Right lobe of liver (tissue), 6 donors: ENCODE results near the gene DGLUCY. TPM values are rescaled to one million over a fixed set of nuclear protein-coding genes. Genes with fewer than 3 reads are reported as not detected.

Source experiments
- ATAC-seq, 4 donors: fragments of 200-7000 bp; cut with Tn5 transposase; one replicate each; pipeline ENCODE4 v1.9.1; 2020; ENCODE audit warnings: mild to moderate bottlenecking in 4 of 4, moderate library complexity in 4 of 4
- DNase-seq, 3 donors: peaks; one replicate each; pipeline ENCODE4 v3.0.0-alpha.2; 2020
- H3K27ac ChIP-seq, 3 donors: fragments of 200-600 bp; one replicate each; pipeline ENCODE4 v1.8.0; 2022
- H3K27me3 ChIP-seq, 2 donors: fragments of 200-600 bp; one replicate each; pipeline ENCODE4 v1.8.0; 2022
- H3K36me3 ChIP-seq, 4 donors: fragments of 200-600 bp; sonication (generic) in 1 of 4; one replicate each; pipeline versions ENCODE4 v1.5.1 to v1.8.0; 2017 to 2022; ENCODE audit warnings: control low read depth in 1 of 4
- H3K4me1 ChIP-seq, 4 donors: fragments of 200-600 bp; sonication (generic) in 1 of 4; one replicate each; pipeline versions ENCODE4 v1.5.1 to v1.8.0; 2017 to 2022; ENCODE audit warnings: control low read depth in 1 of 4
- H3K4me3 ChIP-seq, 3 donors: fragments of 200-600 bp; one replicate each; pipeline ENCODE4 v1.8.0; 2022
- H3K9me3 ChIP-seq, 4 donors: fragments of 200-600 bp; sonication (generic) in 1 of 4; one replicate each; pipeline versions ENCODE4 v1.5.1 to v1.8.0; 2017 to 2022; ENCODE audit warnings: control low read depth in 1 of 4
- POLR2A ChIP-seq: fragments of 450-650 bp; IDR thresholded peaks from one replicate; pipeline ENCODE4 v1.6.1; 2017; ENCODE audit warnings: antibody characterized with exemption, mild to moderate bottlenecking
- WGBS: methylation state at CpG from one replicate; pipeline ENCODE4 v1.1.6; 2018; ENCODE audit warnings: low coverage, low lambda C conversion rate; ENCODE audit not compliant: insufficient coverage; ENCODE audit errors: missing lambda C conversion rate; 5-methylcytosine and 5-hydroxymethylcytosine counted together
- intact Hi-C, 2 donors: fragments of 100-400 bp; cut with DNase I; formaldehyde crosslinking; loops; one replicate each; pipeline versions ENCODE4 v1.11.2 to v1.14.1; 2022
- total RNA-seq, 6 experiments: library from RNA; depleted of rRNA in 2 of 6; stranded (reverse); fragments of >200 nt in 2 of 6; fragmentation: NEBNext Ultra II Directional in 3 of 6; extraction: Animal tissue kit (Norgen Biotek cat#: 25700) in 3 of 6; gene quantifications; one replicate each; pipeline versions ENCODE4 v1.1.0 to v1.2.4, GENCODE V29; 2016 to 2023
- TF ChIP-seq, protein P1 (sequence below), 4 donors: fragments of 200-600 bp in 3 of 4; fragments of 450-650 bp in 1 of 4; IDR thresholded peaks; one replicate each; pipeline versions ENCODE4 v1.5.1 to v1.8.0; 2016 to 2022; ENCODE audit warnings: antibody characterized with exemption in 4 of 4, mild to moderate bottlenecking in 2 of 4
- donor health status: DM: no; HTN: yes; CAD: no.
- donor health status: DM: no; HTN: no; CAD: no.
- donor health status: DM: no; HTN: no; CAD: no.
- donor health status: DM: no; HTN: yes; CAD: no.
- donor health status: DM: no; HTN: yes; CAD: no.

DGLUCY gene
- total RNA-seq, 6 experiments from 2014 or later: 26.7 to 55.6 (median 39.8) TPM

DNA sequence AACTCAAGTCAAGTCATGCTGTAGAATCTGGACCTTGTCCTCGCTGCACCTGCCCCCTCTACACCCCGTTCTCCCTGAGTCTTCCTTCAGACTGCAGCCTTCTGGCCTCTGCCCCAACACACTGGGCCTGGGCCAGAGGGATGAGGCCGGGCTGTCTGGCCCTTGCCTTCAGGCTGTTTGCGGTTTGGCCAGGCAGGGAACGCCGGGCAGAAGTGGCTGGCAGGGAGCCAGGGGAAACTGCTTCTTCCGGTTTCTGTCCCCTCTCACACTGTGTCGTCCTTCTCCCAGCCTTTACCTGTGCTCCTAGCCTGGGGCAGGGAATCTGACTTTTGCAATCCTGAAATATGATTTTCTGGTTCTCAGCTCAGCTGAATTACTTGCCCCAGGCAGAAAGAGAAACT, 13.5 kb downstream of the DGLUCY start:
- peak overlapping the region in 1 of 3 donors; percentile 10 for H3K27ac ChIP-seq
- intact Hi-C loops: no loop called here
- peaks cover 0 to 30% (median 9%) of the 10 kb centered on the region in 4 donors for H3K4me1 ChIP-seq
- H3K27me3 ChIP-seq: no peaks in the 10 kb centered on the region
- no peaks in the 10 kb centered on the region for H3K9me3 ChIP-seq
- TF ChIP-seq POLR2A: no peak
- TF ChIP-seq, protein P1, sequence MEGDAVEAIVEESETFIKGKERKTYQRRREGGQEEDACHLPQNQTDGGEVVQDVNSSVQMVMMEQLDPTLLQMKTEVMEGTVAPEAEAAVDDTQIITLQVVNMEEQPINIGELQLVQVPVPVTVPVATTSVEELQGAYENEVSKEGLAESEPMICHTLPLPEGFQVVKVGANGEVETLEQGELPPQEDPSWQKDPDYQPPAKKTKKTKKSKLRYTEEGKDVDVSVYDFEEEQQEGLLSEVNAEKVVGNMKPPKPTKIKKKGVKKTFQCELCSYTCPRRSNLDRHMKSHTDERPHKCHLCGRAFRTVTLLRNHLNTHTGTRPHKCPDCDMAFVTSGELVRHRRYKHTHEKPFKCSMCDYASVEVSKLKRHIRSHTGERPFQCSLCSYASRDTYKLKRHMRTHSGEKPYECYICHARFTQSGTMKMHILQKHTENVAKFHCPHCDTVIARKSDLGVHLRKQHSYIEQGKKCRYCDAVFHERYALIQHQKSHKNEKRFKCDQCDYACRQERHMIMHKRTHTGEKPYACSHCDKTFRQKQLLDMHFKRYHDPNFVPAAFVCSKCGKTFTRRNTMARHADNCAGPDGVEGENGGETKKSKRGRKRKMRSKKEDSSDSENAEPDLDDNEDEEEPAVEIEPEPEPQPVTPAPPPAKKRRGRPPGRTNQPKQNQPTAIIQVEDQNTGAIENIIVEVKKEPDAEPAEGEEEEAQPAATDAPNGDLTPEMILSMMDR (IDR thresholded peaks at IDR 0.05): no peak
- WGBS: 29% methylated on average over 5 of the region's 8 CpGs
- H3K4me3 ChIP-seq: no peak overlapping the region
- peak; percentile 80 to 86 (median 81) for DNase-seq
- peaks cover 0 to 16% (median 2%) of the 10 kb centered on the region in 4 donors for H3K36me3 ChIP-seq
- ATAC-seq: peak; percentile 68 to 83 (median 76)

DNA sequence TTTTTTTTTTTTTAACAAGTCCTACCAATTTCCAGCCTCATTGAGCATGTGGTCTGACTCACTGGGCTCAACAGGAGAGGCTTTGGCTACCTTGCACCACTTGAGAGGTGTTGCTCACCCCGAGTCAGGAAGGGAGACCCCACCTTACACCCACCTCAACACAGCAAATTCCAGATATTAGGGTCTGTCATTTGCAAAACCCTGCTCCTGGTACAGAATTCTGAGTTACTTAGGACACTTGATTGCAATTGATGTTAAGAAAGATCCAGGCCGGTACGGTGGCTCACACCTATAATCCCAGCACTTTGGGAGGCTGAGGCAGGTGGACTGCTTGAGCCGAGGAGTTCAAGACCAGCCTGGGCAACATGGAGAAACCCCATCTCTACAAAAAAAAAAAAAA, 14.1 kb downstream of the DGLUCY start:
- ATAC-seq (no peak), DNase-seq (no peak)
- Histone ChIP-seq H3K27ac (peak overlapping the region in 1 of 3 donors; percentile 10), H3K27me3 (no peaks in the 10 kb centered on the region), H3K9me3 (no peaks in the 10 kb centered on the region), H3K36me3 (peaks cover 0 to 20% (median 2%) of the 10 kb centered on the region in 4 donors), H3K4me1 (peaks cover 0 to 30% (median 9%) of the 10 kb centered on the region in 4 donors), H3K4me3 (no peak overlapping the region)
- WGBS: no CpG with 5 or more reads among the region's 4 CpGs
- intact Hi-C loops: no loop called here
- TF ChIP-seq, protein P1 (IDR thresholded peaks at IDR 0.05): no peak
- TF ChIP-seq POLR2A: no peak

DNA sequence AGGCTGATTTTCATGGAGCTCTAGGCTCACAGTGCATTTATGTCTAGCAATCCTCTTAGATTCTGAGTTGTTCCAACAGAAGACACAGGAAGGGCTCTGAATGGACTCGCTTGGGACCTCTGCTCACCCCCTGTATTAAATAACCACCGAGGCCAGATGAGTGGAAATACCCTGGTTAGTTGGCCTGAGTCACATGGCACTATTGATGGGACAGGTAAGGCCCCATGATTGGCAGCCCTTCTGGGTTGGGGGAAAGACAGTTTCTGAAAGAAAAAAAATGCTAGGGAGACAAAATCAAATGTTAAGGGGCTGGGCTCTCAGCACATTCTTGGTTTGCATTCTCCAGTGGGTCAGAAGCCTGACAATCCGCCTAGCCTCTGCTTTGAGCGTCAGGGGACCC, 14.8 kb downstream of the DGLUCY start:
- WGBS: 98% methylated on average over 4 of the region's 4 CpGs
- Histone ChIP-seq H3K4me3 (no peak overlapping the region), H3K27me3 (no peaks in the 10 kb centered on the region), H3K36me3 (peaks cover 0 to 25% (median 2%) of the 10 kb centered on the region in 4 donors), H3K27ac (no peak overlapping the region), H3K4me1 (peaks cover 0 to 30% (median 9%) of the 10 kb centered on the region in 4 donors), H3K9me3 (no peaks in the 10 kb centered on the region)
- intact Hi-C loops: no loop called here
- no peak for ATAC-seq
- TF ChIP-seq, protein P1 (IDR thresholded peaks at IDR 0.05): no peak
- TF ChIP-seq POLR2A: no peak
- DNase-seq: no peak

DNA sequence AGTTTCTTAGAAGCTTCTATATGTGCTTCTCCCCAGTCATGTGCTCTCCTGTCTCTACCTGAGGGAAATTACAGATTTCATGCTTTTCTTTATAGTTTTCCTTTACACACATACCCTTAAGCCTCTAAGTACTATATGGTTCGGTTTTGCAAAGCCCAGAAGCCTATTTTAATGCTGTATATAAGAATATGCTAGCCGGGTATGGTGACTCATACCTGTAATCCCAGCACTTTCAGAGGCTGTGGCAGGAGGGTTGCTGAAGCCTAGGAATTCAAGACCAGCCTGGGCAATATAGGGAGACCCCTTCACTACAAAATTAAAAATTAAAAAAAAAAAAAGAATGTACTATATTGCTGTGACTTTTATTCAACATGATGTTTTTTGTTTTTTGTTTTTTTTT, 15.4 kb downstream of the DGLUCY start:
- ATAC-seq: no peak
- Histone ChIP-seq H3K27me3 (no peaks in the 10 kb centered on the region), H3K9me3 (no peaks in the 10 kb centered on the region), H3K4me1 (peaks cover 0 to 26% (median 8%) of the 10 kb centered on the region in 4 donors), H3K27ac (no peak overlapping the region), H3K4me3 (no peak overlapping the region), H3K36me3 (peaks cover 0 to 25% (median 2%) of the 10 kb centered on the region in 4 donors)
- intact Hi-C loops: no loop called here
- TF ChIP-seq POLR2A: no peak
- TF ChIP-seq, protein P1 (IDR thresholded peaks at IDR 0.05): no peak
- no peak for DNase-seq
- 85% methylated on average over 2 of the region's 2 CpGs for WGBS
